ENCODE data around the gene DCC.

DNA sequence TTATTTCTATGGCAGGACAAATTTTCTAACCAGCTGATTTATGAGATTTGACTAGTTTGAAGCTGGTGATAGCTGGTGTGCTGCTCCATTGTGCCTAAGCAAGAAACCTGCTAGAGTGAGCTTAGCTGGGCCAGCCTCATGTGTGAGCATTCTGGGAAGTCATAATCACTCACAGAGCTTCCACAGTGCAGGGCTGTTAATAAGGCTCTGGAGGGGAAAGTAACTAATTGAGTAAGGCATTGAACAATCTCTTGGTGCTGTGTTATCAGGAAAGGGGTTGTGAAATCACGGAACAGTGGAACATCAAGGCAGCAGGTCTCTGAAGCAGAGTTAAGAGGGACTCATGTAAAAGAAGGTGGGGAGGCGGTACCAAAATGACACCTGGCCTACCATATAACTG lies 1111.9 kb downstream of the DCC start:
- TF ChIP-seq, protein P1, sequence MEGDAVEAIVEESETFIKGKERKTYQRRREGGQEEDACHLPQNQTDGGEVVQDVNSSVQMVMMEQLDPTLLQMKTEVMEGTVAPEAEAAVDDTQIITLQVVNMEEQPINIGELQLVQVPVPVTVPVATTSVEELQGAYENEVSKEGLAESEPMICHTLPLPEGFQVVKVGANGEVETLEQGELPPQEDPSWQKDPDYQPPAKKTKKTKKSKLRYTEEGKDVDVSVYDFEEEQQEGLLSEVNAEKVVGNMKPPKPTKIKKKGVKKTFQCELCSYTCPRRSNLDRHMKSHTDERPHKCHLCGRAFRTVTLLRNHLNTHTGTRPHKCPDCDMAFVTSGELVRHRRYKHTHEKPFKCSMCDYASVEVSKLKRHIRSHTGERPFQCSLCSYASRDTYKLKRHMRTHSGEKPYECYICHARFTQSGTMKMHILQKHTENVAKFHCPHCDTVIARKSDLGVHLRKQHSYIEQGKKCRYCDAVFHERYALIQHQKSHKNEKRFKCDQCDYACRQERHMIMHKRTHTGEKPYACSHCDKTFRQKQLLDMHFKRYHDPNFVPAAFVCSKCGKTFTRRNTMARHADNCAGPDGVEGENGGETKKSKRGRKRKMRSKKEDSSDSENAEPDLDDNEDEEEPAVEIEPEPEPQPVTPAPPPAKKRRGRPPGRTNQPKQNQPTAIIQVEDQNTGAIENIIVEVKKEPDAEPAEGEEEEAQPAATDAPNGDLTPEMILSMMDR (conservative IDR thresholded peaks at IDR 0.05), result no peak
- TF ChIP-seq ZFX (IDR thresholded peaks at IDR 0.05), result no peak

All from C4-2B (cell line).